GM12878 (cell line): Measurements from ENCODE around the gene CNTN4. TPM values are rescaled to one million over a fixed set of nuclear protein-coding genes. Genes with fewer than 3 reads are reported as not detected.

Source experiments
- ATAC-seq: fragments of 200-7000 bp; cut with Tn5 transposase; 3 replicates; pipeline ENCODE4 v1.9.1; 2020; ENCODE audit warnings: mild to moderate bottlenecking, moderate library complexity
- BruUV-seq: library from RNA; stranded (reverse); fragments of 400-500 nt; replicated peaks from 2 replicates; lab custom pipeline; 2021; lab: Mats Ljungman, UMichigan
- CTCF ChIA-PET: fragments of 300-600 bp; sonication (Branson Sonifier 250); formaldehyde crosslinking; extraction: SDS; loops from one replicate; lab custom pipeline; 2021; ENCODE audit warnings: inconsistent platforms; lab: Yijun Ruan, JAX
- POLR2A ChIA-PET: fragments of 350-600 bp; formaldehyde crosslinking; extraction: SDS; loops from one replicate; lab custom pipeline; 2021; ENCODE audit warnings: inconsistent platforms; lab: Charles Lee
- RAD21 ChIA-PET: fragments of 300-600 bp; sonication (Branson Sonifier 250); formaldehyde crosslinking; loops from one replicate; lab custom pipeline; 2023; ENCODE audit warnings: antibody characterized with exemption; ENCODE audit not compliant: unreplicated experiment; lab: Charles Lee
- SMC1A ChIA-PET: fragments of 300-600 bp; sonication (Branson Sonifier 250); formaldehyde crosslinking; loops from one replicate; lab custom pipeline; 2023; ENCODE audit not compliant: unreplicated experiment, uncharacterized antibody; lab: Charles Lee
- DNase-seq: peaks from one replicate; pipeline ENCODE4 v3.0.0-alpha.2; 2011; ENCODE audit warnings: low read depth, low spot score
- FAIRE-seq: peaks from 3 replicates; lab custom pipeline; 2011; peaks lifted over from hg19 to GRCh38; lab: Jason Lieb, UNC
- H2AFZ ChIP-seq: 2 replicates; pipeline ENCODE4 v1.6.0; 2011; ENCODE audit warnings: low read depth, low read length, control low read depth; ENCODE audit not compliant: control insufficient read depth
- H3K27ac ChIP-seq: 2 replicates; pipeline ENCODE4 v1.5.1; 2011; ENCODE audit warnings: control low read depth; ENCODE audit not compliant: control insufficient read depth, insufficient read depth
- H3K27me3 ChIP-seq, 2 experiments: replicated peaks in 1 of 2; 2 replicates each; pipeline versions ENCODE4 v1.6.0 to v1.6.1; 2011; ENCODE audit warnings: low read length in 1 of 2; ENCODE audit not compliant: control insufficient read depth in 2 of 2, insufficient read depth in 2 of 2
- H3K36me3 ChIP-seq, 2 experiments: 2 replicates each; pipeline ENCODE4 v1.5.1; 2011; ENCODE audit warnings: low read length in 1 of 2; ENCODE audit not compliant: control insufficient read depth in 2 of 2, insufficient read depth in 2 of 2
- H3K4me1 ChIP-seq: 2 replicates; pipeline ENCODE4 v1.6.1; 2011; ENCODE audit warnings: mild to moderate bottlenecking, low read length, moderate library complexity, mixed read lengths; ENCODE audit not compliant: control insufficient read depth, insufficient read depth
- H3K4me2 ChIP-seq: 2 replicates; pipeline ENCODE4 v1.6.0; 2011; ENCODE audit warnings: control low read depth; ENCODE audit not compliant: control insufficient read depth, insufficient read depth
- H3K4me3 ChIP-seq: fragments of 200-600 bp; sonication (generic); 2 replicates; pipeline ENCODE4 v1.5.1; 2016
- H3K79me2 ChIP-seq: 2 replicates; pipeline ENCODE4 v1.6.0; 2011; ENCODE audit warnings: low read length; ENCODE audit not compliant: control insufficient read depth, insufficient read depth
- H3K9ac ChIP-seq: 2 replicates; pipeline ENCODE4 v1.8.0; 2011; ENCODE audit warnings: low read length, control low read depth, mixed read lengths; ENCODE audit not compliant: control insufficient read depth, insufficient read depth
- H3K9me3 ChIP-seq: replicated peaks from 3 replicates; pipeline ENCODE4 v1.5.1; 2011; ENCODE audit warnings: mild to moderate bottlenecking, low read length; ENCODE audit not compliant: control insufficient read depth, insufficient read depth
- H4K20me1 ChIP-seq: 2 replicates; pipeline ENCODE4 v1.6.0; 2011; ENCODE audit not compliant: control insufficient read depth, insufficient read depth
- ASH2L ChIP-seq: fragments of 300-600, 200-600 bp; sonication (generic); IDR thresholded peaks from 2 replicates; pipeline ENCODE4 v1.6.1; 2017; ENCODE audit warnings: low read depth, mild to moderate bottlenecking, borderline replicate concordance
- E2F8 ChIP-seq: fragments of 450-650 bp; IDR thresholded peaks from 2 replicates; pipeline ENCODE4 v1.6.1; 2018; ENCODE audit warnings: mild to moderate bottlenecking, low read depth, moderate library complexity; ENCODE audit not compliant: partially characterized antibody
- IKZF1 ChIP-seq: fragments of 450-650 bp; conservative IDR thresholded peaks from 2 replicates; pipeline ENCODE4 v1.6.1; 2017; ENCODE audit warnings: antibody characterized with exemption, mild to moderate bottlenecking
- IRF3 ChIP-seq: fragments of 450-650 bp; IDR thresholded peaks from 2 replicates; pipeline ENCODE4 v1.6.1; 2014; ENCODE audit warnings: mild to moderate bottlenecking
- MTA3 ChIP-seq: IDR thresholded peaks from 2 replicates; pipeline ENCODE4 v1.6.1; 2012; ENCODE audit warnings: low read length, inconsistent platforms, borderline replicate concordance
- PAX5 ChIP-seq: IDR thresholded peaks from 2 replicates; pipeline ENCODE4 v1.6.1; 2011; ENCODE audit warnings: low read depth, low read length, borderline replicate concordance
- PBX3 ChIP-seq: IDR thresholded peaks from 2 replicates; pipeline ENCODE4 v1.6.1; 2011; ENCODE audit warnings: mild to moderate bottlenecking, low read depth, low read length, moderate library complexity; ENCODE audit not compliant: insufficient replicate concordance
- RCOR1 ChIP-seq: conservative IDR thresholded peaks from 2 replicates; pipeline ENCODE4 v1.6.1; 2012; ENCODE audit warnings: low read depth, low read length, improper control_type of control experiment
- SMARCA5 ChIP-seq: fragments of 450-650 bp; IDR thresholded peaks from 2 replicates; pipeline ENCODE4 v1.6.1; 2017; ENCODE audit warnings: mild to moderate bottlenecking
- STAT1 ChIP-seq: fragments of 450-650 bp; conservative IDR thresholded peaks from 2 replicates; pipeline ENCODE4 v1.6.1; 2014; ENCODE audit warnings: antibody characterized with exemption, mild to moderate bottlenecking
- SUPT20H ChIP-seq: IDR thresholded peaks from 2 replicates; pipeline ENCODE4 v1.6.1; 2011; ENCODE audit warnings: low read depth, mild to moderate bottlenecking, low read length, moderate library complexity, borderline replicate concordance; ENCODE audit not compliant: control insufficient read depth
- SUZ12 ChIP-seq: fragments of 200-600 bp; sonication (generic); IDR thresholded peaks from one replicate; pipeline ENCODE4 v1.6.1; 2018; ENCODE audit warnings: antibody characterized with exemption, mild to moderate bottlenecking; ENCODE audit not compliant: unreplicated experiment
- USF1 ChIP-seq: IDR thresholded peaks from 2 replicates; pipeline ENCODE4 v1.6.1; 2011; ENCODE audit warnings: borderline replicate concordance, low read depth, mild to moderate bottlenecking, moderate library complexity, mixed read lengths, low read length; ENCODE audit not compliant: insufficient read depth; ENCODE audit errors: extremely low read length
- ZNF274 ChIP-seq: IDR thresholded peaks from one replicate; pipeline ENCODE4 v1.8.0; 2011; ENCODE audit not compliant: insufficient read length, insufficient read depth
- ZNF622 ChIP-seq: fragments of 450-650 bp; IDR thresholded peaks from 2 replicates; pipeline ENCODE4 v1.6.1; 2017; ENCODE audit warnings: mild to moderate bottlenecking, inconsistent platforms
- WGBS: methylation state at CpG from one replicate; pipeline ENCODE4 v1.1.6; 2016; ENCODE audit warnings: low lambda C conversion rate; ENCODE audit not compliant: insufficient replicate concordance, insufficient coverage; ENCODE audit errors: missing lambda C conversion rate; 5-methylcytosine and 5-hydroxymethylcytosine counted together
- in situ Hi-C: fragments of 300-500 bp; cut with MboI; formaldehyde crosslinking; loops from 9 replicates; pipeline ENCODE4 v1.14.3; 2018; ENCODE audit warnings: mixed read lengths
- intact Hi-C: fragments of 100-400 bp; cut with micrococcal nuclease; formaldehyde crosslinking; loops from one replicate; pipeline ENCODE4 v1.14.2; 2022; ENCODE audit not compliant: unreplicated experiment
- polyA plus RNA-seq, 11 experiments: library from polyadenylated mRNA; depleted of rRNA in 4 of 11; unstranded in 6 of 11; stranded (reverse) in 5 of 11; fragments of >200 nt; fragmentation: Nextera tagmentation in 4 of 11; fragmentation: Illumina TruSeq in 1 of 11; extraction: Ambion mirVana in 4 of 11; extraction: Trizol in 1 of 11; gene quantifications; 1 replicate in 1 of 11; 2 replicates in 10 of 11; pipeline versions ENCODE4 v1.2.1 to v1.2.3, GENCODE V29; 2011 to 2016; ENCODE audit warnings: inconsistent platforms in 2 of 11, missing spikeins in 2 of 11, low read depth in 1 of 11
- total RNA-seq, 4 experiments: library from RNA; depleted of rRNA in 3 of 4; stranded (reverse); fragments of >200 nt in 3 of 4; fragmentation: Illumina TruSeq in 1 of 4; extraction: Trizol in 1 of 4; gene quantifications; 2 replicates each; pipeline versions ENCODE4 v1.2.1 to v1.2.3, GENCODE V29; 2013 to 2021

Gene CNTN4
- total and polyA plus RNA-seq, 10 of the 15 experiments (the other 5 are each of a cell fraction or from before 2014, with no cell fraction given): 0.05 to 0.43 (median 0.15) TPM; not detected in 1

GRCh38 chr3:2701471-2701870 is 602.8 kb downstream of the CNTN4 start:
- no peak overlapping the region for H3K9ac ChIP-seq
- no peaks in the 10 kb centered on the region for H3K4me1 ChIP-seq
- no peaks in the 10 kb centered on the region for H4K20me1 ChIP-seq
- no peak overlapping the region for H3K4me3 ChIP-seq
- no peaks in the 10 kb centered on the region for H3K27me3 ChIP-seq
- no peak overlapping the region for H2AFZ ChIP-seq
- H3K9me3 ChIP-seq: no peaks in the 10 kb centered on the region
- FAIRE-seq: no peak
- no peak for DNase-seq
- ChIA-PET SMC1A (no interaction called here), POLR2A (no interaction called here), RAD21 (no interaction called here), CTCF (no interaction called here)
- no peaks in the 10 kb centered on the region for H3K36me3 ChIP-seq
- in situ Hi-C loops: no loop called here
- no peaks in the 10 kb centered on the region for H3K79me2 ChIP-seq
- WGBS: 67% methylated on average over 3 of the region's 3 CpGs
- no TSS peak for BruUV-seq
- ATAC-seq: no peak
- intact Hi-C loops: no loop called here
- H3K27ac ChIP-seq: no peak overlapping the region
- H3K4me2 ChIP-seq: no peak overlapping the region
- TF ChIP-seq USF1 (no peak), SUPT20H (no peak), RCOR1 (no peak), ZNF274 (no peak), ZNF622 (no peak), ASH2L (no peak), E2F8 (no peak), MTA3 (no peak), PBX3 (no peak), STAT1 (no peak), IKZF1 (no peak), SUZ12 (no peak), SMARCA5 (no peak), IRF3 (no peak), PAX5 (no peak)
